K562 (cell line): ENCODE results near the gene PRSS22. TPM values are rescaled to one million over a fixed set of nuclear protein-coding genes. Genes with fewer than 3 reads are reported as not detected.

Experiments
- BHLHE40 ChIP-seq: IDR thresholded peaks from 2 replicates; pipeline ENCODE4 v1.6.1; 2011; ENCODE audit warnings: low read length, improper control_type of control experiment
- CREM ChIP-seq: IDR thresholded peaks from 2 replicates; pipeline ENCODE4 v1.6.1; 2014; ENCODE audit warnings: antibody characterized with exemption, low read depth
- CSDE1 ChIP-seq, 2 experiments: fragments of 450-650 bp; IDR thresholded peaks; 2 replicates each; pipeline ENCODE4 v1.6.1; 2016; ENCODE audit warnings: mild to moderate bottlenecking in 1 of 2
- HDAC6 ChIP-seq: IDR thresholded peaks from 2 replicates; pipeline ENCODE4 v1.6.1; 2012; ENCODE audit warnings: low read depth, mild to moderate bottlenecking, control low read depth, inconsistent platforms, low read length, moderate library complexity
- HMG20A ChIP-seq: fragments of 450-650 bp; formaldehyde crosslinking; conservative IDR thresholded peaks from 2 replicates; pipeline ENCODE4 v1.4.0; 2020; ENCODE audit warnings: mild to moderate bottlenecking, mixed read lengths
- HMGN3 ChIP-seq: IDR thresholded peaks from 2 replicates; pipeline ENCODE4 v1.6.1; 2011; ENCODE audit warnings: borderline replicate concordance, low read depth, mild to moderate bottlenecking, mixed read lengths, low read length; ENCODE audit not compliant: insufficient read length; ENCODE audit errors: extremely low read depth
- ID3 ChIP-seq, 2 experiments: fragments of 250-450 bp in 1 of 2; fragments of 450-650 bp in 1 of 2; sonication (Bioruptor Pico) in 1 of 2; IDR thresholded peaks; 2 replicates each; pipeline versions ENCODE4 v1.6.1 to v1.8.0; 2016 to 2021; ENCODE audit warnings: mild to moderate bottlenecking in 2 of 2, moderate library complexity in 2 of 2, missing compliant biosample characterization in 1 of 2, missing genetic modification characterization in 1 of 2
- PHF8 ChIP-seq: fragments of 200-600 bp; sonication (generic); IDR thresholded peaks from 2 replicates; pipeline ENCODE4 v1.6.1; 2012; ENCODE audit warnings: mixed run types, mild to moderate bottlenecking, inconsistent platforms, low read length, moderate library complexity, borderline replicate concordance
- RBBP5 ChIP-seq: fragments of 200-600 bp; sonication (generic); IDR thresholded peaks from 2 replicates; pipeline ENCODE4 v1.6.1; 2012; ENCODE audit warnings: borderline replicate concordance, mild to moderate bottlenecking, low read length, control low read depth, inconsistent platforms; ENCODE audit not compliant: insufficient read depth, poor library complexity, severe bottlenecking
- RBM25 ChIP-seq: fragments of 200-400 bp; formaldehyde crosslinking; IDR thresholded peaks from 2 replicates; pipeline ENCODE4 v1.6.1; 2018; ENCODE audit warnings: low read length, low read depth, moderate library complexity; ENCODE audit not compliant: severe bottlenecking
- RBM39 ChIP-seq: fragments of 200-400 bp; formaldehyde crosslinking; optimal IDR thresholded peaks from 2 replicates; pipeline ENCODE3; 2018; ENCODE audit warnings: low read depth, low read length
- STAT5A ChIP-seq: IDR thresholded peaks from 2 replicates; pipeline ENCODE4 v1.6.1; 2012; ENCODE audit warnings: low read length, inconsistent platforms, borderline replicate concordance
- ZBTB11 ChIP-seq, 3 experiments: fragments of 200-800 bp in 1 of 3; fragments of 250-450 bp in 1 of 3; fragments of 450-650 bp in 1 of 3; sonication (Bioruptor Pico) in 1 of 3; sonication (Bioruptor generic) in 1 of 3; formaldehyde crosslinking in 1 of 3; IDR thresholded peaks; 2 replicates each; pipeline versions ENCODE4 v1.6.1 to v1.8.0; 2016 to 2022; ENCODE audit warnings: mild to moderate bottlenecking in 2 of 3, missing genetic modification characterization in 2 of 3, missing compliant biosample characterization in 1 of 3, moderate library complexity in 1 of 3
- ZNF143 ChIP-seq: sonication (generic); formaldehyde crosslinking; IDR thresholded peaks from 2 replicates; pipeline ENCODE4 v1.9.0; 2022; ENCODE audit warnings: mild to moderate bottlenecking, missing genetic modification reagents
- ZNF212 ChIP-seq: fragments of 450-650 bp; formaldehyde crosslinking; IDR thresholded peaks from 2 replicates; pipeline ENCODE4 v1.4.0; 2020; ENCODE audit warnings: mild to moderate bottlenecking
- ZNF232 ChIP-seq: sonication (generic); formaldehyde crosslinking; IDR thresholded peaks from 2 replicates; pipeline ENCODE4 v1.8.0; 2022; ENCODE audit warnings: mild to moderate bottlenecking, missing genetic modification reagents
- ZNF511 ChIP-seq: sonication (generic); formaldehyde crosslinking; IDR thresholded peaks from 2 replicates; pipeline ENCODE4 v1.8.0; 2022; ENCODE audit warnings: mild to moderate bottlenecking, missing genetic modification reagents
- ZNF644 ChIP-seq: fragments of 200-800 bp; sonication (Bioruptor generic); IDR thresholded peaks from 2 replicates; pipeline ENCODE4 v1.6.1; 2016; ENCODE audit warnings: low read depth, missing genetic modification characterization, missing compliant biosample characterization
- polyA plus RNA-seq, 8 experiments: library from polyadenylated mRNA; depleted of rRNA in 4 of 8; stranded (reverse) in 5 of 8; unstranded in 3 of 8; fragments of >200 nt; fragmentation: Nextera tagmentation in 2 of 8; fragmentation: Illumina TruSeq in 1 of 8; extraction: Ambion mirVana in 2 of 8; extraction: Trizol in 1 of 8; gene quantifications; 2 replicates each; pipeline versions ENCODE4 v1.2.1 to v1.2.3, GENCODE V29; 2011 to 2014; ENCODE audit warnings: inconsistent platforms in 1 of 8, missing spikeins in 1 of 8
- total RNA-seq, 7 experiments: library from RNA; depleted of rRNA in 6 of 7; stranded (reverse); fragments of >200 nt in 6 of 7; fragmentation: Illumina TruSeq in 2 of 7; extraction: Trizol in 2 of 7; gene quantifications; 2 replicates each; pipeline versions ENCODE4 v1.2.1 to v1.2.3, GENCODE V29; 2011 to 2021; ENCODE audit warnings: low replicate concordance in 1 of 7
- TF ChIP-seq, protein P1 (sequence below): sonication (generic); formaldehyde crosslinking; IDR thresholded peaks from 2 replicates; pipeline ENCODE4 v1.8.0; 2023; ENCODE audit warnings: mild to moderate bottlenecking, missing genetic modification reagents

PRSS22 gene
- total and polyA plus RNA-seq, 9 of the 15 experiments (the other 6 are each of a cell fraction or from before 2014, with no cell fraction given), result 0.13 to 0.42 TPM; not detected in 7

GRCh38 chr16:2904100-2904921 is 46.3 kb upstream of the PRSS22 start (continued):
- TF ChIP-seq RBM39 (no peak), HMGN3 (no peak), HDAC6 (no peak), BHLHE40 (peak; percentile 48; the same call in 1 of the 2 replicates), ZBTB11 (CRISPR knock-in tag; IDR thresholded peaks at IDR 0.05) (peak in 1 of 3 experiments; percentile 63; a peak in 2 of 6 replicates), ZNF511 (CRISPR knock-in tag) (no peak; the same call in 1 of the 2 replicates), PHF8 (no peak), ID3 (CRISPR knock-in tag; IDR thresholded peaks at IDR 0.05) (no peak), ID3 (tag; IDR thresholded peaks at IDR 0.05) (0 out of 2 replicates have a peak, but pooled peaks have one; percentile 6), STAT5A (no peak; the same call in 1 of the 2 replicates), HMG20A (no peak), CSDE1 (IDR thresholded peaks at IDR 0.05) (no peak), CREM (peak; percentile 78), ZNF212 (no peak), RBBP5 (no peak), ZNF143 (CRISPR knock-in tag) (no peak), ZNF644 (no peak), ZNF232 (CRISPR knock-in tag) (no peak), RBM25 (no peak)
- TF ChIP-seq, protein P1, sequence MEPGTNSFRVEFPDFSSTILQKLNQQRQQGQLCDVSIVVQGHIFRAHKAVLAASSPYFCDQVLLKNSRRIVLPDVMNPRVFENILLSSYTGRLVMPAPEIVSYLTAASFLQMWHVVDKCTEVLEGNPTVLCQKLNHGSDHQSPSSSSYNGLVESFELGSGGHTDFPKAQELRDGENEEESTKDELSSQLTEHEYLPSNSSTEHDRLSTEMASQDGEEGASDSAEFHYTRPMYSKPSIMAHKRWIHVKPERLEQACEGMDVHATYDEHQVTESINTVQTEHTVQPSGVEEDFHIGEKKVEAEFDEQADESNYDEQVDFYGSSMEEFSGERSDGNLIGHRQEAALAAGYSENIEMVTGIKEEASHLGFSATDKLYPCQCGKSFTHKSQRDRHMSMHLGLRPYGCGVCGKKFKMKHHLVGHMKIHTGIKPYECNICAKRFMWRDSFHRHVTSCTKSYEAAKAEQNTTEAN (CRISPR knock-in tag), result no peak
